GM18870 (cell line): ENCODE measurements around the gene SLCO3A1.

Source experiments
- ATAC-seq: cut with Tn5 transposase; IDR thresholded peaks from one replicate; pipeline ENCODE4 v1.9.1; 2021; ENCODE audit warnings: moderate library complexity; ENCODE audit not compliant: unreplicated experiment

Gene SLCO3A1

DNA sequence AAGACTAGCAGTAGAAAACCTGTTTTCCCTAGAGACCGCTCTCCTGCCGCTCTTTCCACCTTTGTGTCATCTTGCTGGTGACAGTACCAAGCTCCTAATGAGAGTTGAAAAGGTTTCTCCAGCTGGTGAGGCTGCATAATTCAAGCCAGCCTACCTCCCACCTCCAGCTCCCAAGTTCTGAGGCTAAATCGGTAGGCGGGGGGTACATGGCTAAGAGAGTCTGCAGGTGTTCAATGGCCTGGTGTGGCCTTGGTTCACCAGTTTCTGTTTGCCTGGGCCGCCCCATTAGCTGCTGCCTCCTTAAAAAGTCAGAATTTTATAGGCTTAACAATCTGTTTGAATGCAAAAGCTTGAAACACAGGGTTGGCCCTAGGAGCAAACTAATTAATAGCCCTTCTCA lies 262.8 kb downstream of the SLCO3A1 start:
- ATAC-seq: no peak

- no peak for ATAC-seq
Observed at GRCh38 chr15:92117261-92117731, 263.8 kb downstream of the SLCO3A1 start.

DNA sequence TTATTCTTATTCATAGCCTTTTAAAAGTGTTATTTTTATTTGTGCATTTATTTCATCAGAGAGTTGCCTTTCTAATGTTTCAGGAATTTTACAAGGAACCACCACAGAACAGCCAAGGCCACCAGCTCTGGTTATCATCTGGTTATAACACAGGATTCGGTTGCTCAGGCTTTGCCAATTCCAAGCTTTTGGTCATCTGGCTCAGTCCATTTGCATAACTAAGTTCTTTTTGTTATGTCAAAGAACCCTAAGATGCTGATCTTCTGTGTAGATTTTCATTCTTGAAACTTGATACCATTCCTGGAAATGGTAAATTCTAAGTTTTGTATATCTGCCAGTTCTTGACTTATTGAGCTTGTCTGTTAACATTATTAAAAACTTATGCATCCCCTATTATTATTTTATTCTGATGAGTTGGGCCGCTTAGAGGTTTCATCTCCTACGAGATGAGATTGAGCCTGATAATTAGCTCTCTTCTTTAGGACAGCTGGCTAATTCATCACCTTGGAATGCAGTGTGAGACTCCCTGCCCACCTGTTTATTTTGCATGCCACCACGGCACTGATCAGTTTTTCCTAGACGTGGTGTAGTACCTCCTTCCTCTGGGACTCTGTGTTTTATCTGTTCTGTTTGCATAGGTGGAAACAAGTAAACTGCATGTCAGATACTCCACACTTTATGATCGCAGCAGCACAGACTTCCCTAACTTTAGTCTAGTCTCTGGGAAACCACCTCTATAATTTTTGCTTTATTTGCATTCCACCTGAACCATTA lies 264.8 kb downstream of the SLCO3A1 start:
- ATAC-seq: no peak

GRCh38 chr15:92118936-92119325 lies 265.4 kb downstream of the SLCO3A1 start:
- ATAC-seq: no peak

GRCh38 chr15:92120094-92120795 lies 266.7 kb downstream of the SLCO3A1 start:
- ATAC-seq: no peak

DNA sequence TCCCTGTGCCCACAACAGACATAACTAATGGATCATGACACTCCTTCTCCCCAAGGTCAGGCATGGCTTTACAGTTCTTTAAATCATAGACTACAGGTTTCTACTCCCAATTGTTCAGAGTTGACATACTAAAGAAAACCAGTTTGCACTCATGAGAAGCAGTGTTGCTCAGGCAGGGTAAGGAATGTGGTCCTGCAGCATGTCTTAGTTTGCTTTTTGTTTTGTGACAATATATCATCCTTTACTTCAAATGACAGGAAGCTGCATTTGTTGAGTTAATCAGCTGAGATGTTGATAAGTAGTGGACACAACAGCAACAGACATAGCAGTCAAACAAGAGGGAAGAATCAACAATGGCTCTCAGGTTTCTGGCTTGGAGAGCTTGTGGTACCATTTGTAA lies 267.5 kb downstream of the SLCO3A1 start:
- no peak for ATAC-seq

GRCh38 chr15:92122259-92122658 lies 268.8 kb downstream of the SLCO3A1 start:
- ATAC-seq: no peak

DNA sequence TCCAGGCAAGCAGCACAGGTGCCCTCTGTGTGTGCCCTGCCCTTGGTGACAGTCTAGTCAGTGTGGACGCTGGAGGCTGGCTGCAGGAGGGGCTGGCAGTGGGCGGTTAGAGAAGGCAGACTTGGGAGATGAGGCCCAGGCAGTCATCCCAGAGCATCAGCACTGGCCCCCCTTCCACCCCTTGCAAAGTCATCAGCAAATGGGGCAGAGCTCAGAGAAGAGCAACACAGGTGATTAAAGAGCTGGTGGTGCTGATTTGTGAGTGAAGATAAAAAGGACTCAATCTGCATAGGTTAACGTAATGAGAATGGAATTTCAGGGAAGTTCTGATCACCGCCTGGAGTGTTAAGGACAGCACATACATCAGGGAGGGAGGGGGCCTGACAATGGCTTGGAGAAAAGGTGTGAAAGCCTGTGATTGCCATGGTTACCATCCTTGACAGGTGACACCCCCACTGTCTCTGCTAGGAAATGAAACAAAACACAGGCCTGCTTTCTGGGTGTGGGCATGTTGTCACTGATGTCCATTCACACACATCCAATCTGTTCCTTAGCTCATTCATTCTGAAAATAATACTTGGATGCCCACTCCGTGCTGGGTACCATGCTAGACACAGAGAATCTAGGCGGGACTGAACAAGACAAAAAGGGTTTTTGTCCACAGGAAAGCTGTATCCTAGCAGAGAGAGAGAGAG lies 270.6 kb downstream of the SLCO3A1 start:
- ATAC-seq: no peak

DNA sequence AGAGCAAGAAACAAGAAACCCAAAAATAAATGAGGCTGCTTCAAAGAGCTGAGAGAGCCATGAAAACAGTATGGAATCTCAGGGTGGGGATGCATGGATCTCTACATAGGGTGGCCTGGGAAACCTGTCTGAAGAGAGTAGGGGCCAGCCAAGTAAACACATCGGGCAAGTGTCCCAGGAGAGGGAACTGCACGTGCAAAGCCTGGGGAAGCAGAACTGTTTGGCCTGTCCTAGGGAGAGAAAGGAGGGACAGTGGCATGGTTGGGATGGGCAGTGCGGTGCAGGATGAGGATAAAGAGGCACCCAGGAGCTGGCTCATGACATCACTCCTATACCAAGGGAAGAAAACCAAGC lies 271.1 kb downstream of the SLCO3A1 start:
- ATAC-seq: no peak

- no peak for ATAC-seq
Observed at GRCh38 chr15:92128788-92129187, 275.3 kb downstream of the SLCO3A1 start.

- no peak for ATAC-seq
Observed at GRCh38 chr15:92130244-92130643, 276.7 kb downstream of the SLCO3A1 start.

DNA sequence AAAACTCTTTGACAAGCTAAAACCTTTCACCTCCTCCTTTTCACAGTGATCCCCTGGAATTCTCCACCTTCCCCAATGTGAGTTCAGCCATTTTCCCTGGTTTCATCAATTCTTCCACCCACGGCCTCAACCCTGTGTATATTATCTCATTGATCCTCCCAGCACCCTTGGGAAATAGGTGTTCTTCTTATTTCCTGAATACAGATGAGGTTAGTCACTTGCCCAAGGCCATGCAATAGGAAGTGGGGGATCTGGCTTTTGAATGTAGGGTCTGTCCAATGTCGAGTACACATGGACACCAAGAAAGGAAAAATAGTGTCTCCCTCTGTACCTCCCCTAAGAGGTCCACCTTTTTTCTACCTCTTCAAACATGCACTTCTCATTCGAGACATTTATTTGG lies 277.4 kb downstream of the SLCO3A1 start:
- ATAC-seq: no peak

- no peak for ATAC-seq
Observed at GRCh38 chr15:92132982-92133755, 279.7 kb downstream of the SLCO3A1 start.

DNA sequence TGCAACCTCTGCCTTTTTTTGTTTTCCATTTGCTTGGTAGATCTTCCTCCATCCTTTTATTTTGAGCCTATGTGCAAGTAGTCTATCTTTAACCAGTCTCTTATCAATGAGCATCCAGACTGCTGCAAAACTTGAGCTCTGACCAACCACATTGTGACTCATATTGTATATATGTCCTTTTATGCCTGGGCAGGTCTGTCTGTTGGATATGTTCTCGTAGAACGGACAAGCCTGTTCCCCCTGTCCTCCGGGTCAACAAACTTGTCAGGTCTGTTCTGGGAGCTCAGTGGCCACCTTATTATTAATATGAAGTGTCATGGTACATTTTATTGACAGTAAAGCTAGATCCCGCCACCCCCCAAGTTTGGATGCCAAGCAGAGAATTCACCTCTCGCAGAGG lies 287.3 kb downstream of the SLCO3A1 start:
- no peak for ATAC-seq

GRCh38 chr15:92141607-92142006 lies 288.1 kb downstream of the SLCO3A1 start:
- ATAC-seq: no peak

DNA sequence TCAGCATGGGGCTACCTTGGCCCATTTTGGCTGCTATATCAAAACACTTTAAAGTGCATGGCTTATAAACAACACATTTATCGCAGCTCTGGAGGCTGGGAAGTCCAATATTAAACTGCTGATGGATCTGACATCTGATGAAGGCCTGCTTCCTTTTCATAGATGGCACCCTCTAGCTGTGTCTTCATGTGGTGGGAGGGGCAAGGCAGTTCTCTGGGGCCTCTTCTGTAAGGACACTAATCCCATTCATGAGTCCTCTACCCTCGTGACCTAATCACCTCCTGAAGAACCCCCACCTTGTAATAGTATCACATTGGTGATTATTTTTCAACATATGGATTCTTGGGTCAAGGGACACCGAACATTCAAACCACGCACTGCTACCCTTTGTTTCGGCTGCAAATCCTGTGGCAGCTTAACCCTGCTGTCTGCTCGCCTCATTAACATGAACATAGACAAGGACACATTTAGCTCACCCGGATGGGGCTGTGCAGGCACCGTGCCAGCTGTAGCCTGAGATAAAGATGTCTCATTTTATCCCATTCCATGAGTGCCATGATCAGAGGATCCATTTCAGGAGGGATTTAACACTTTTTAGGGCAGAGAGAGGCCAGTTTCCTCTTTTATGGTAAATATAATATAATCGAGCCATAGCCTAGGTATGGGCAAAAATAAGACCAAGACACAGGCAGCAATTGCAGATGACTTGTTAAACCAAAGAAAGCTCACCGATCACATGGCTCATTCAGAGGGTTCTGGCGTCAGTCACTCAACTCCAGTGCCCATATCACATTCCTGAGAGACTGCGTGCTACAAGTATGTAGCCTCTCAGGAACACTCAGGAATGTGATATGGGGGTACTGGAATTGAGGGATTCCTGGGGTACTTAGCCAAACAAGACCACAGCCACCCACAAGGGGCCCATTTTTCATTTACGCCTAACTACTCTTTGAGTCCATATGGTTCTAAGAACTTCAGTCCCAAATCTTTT lies 289.0 kb downstream of the SLCO3A1 start:
- ATAC-seq: no peak

DNA sequence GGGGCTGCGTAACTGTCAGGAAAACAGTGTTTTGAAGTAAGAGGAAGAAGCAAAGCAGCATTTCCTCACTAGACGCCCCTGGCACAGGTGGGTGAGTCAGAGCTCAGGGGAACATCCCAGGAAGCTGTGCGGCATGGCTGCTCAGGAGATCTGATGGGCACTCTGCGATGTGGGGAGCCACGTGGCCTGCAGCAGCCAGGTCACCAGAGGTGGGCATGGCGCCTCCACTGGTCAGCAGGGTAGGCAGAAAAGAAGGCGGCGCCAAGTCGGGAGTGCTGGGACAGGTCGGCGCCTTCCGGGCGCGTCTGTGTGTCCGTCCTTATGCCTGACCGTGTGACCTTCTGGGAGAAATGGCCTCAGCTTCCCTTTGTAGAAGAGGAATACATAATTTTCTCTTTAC lies 290.3 kb downstream of the SLCO3A1 start:
- no peak for ATAC-seq

- ATAC-seq: no peak
Observed at GRCh38 chr15:92146511-92147150, 293.1 kb downstream of the SLCO3A1 start.

GRCh38 chr15:92149029-92149428 lies 295.5 kb downstream of the SLCO3A1 start:
- no peak for ATAC-seq
